ENCODE data around the gene PDZD2.

The PDZD2 gene

GRCh38 chr5:31863991-31864411, 225.1 kb downstream of the PDZD2 start:
- Histone ChIP-seq H3K36me3 (ENCODE audit: insufficient read depth, low read length) (no peaks in the 10 kb centered on the region), H3K27me3 (ENCODE audit: insufficient read depth, low read length) (peaks cover 55% of the 10 kb centered on the region), H2AFZ (ENCODE audit: low read length, unreplicated experiment) (no peak overlapping the region), H3K27ac (ENCODE audit: low read depth, low read length) (no peak overlapping the region), H3K4me1 (ENCODE audit: control insufficient read depth, insufficient read depth, low read length, unreplicated experiment) (no peaks in the 10 kb centered on the region), H3K79me2 (ENCODE audit: control insufficient read depth, insufficient read depth, low read length, unreplicated experiment) (no peaks in the 10 kb centered on the region), H3K4me3 (ENCODE audit: low read depth, low read length) (no peak overlapping the region)

GRCh38 chr5:31866166-31866565, 227.2 kb downstream of the PDZD2 start:
- Histone ChIP-seq H3K4me3 (ENCODE audit: low read depth, low read length) (no peak overlapping the region), H2AFZ (ENCODE audit: low read length, unreplicated experiment) (no peak overlapping the region), H3K36me3 (ENCODE audit: insufficient read depth, low read length) (no peaks in the 10 kb centered on the region), H3K27ac (ENCODE audit: low read depth, low read length) (no peak overlapping the region), H3K4me1 (ENCODE audit: control insufficient read depth, insufficient read depth, low read length, unreplicated experiment) (no peaks in the 10 kb centered on the region), H3K79me2 (ENCODE audit: control insufficient read depth, insufficient read depth, low read length, unreplicated experiment) (no peaks in the 10 kb centered on the region), H3K27me3 (ENCODE audit: insufficient read depth, low read length) (peaks cover 49% of the 10 kb centered on the region)

- Histone ChIP-seq H3K27ac (ENCODE audit: low read depth, low read length) (no peak overlapping the region), H3K4me3 (ENCODE audit: low read depth, low read length) (no peak overlapping the region), H3K79me2 (ENCODE audit: control insufficient read depth, insufficient read depth, low read length, unreplicated experiment) (no peaks in the 10 kb centered on the region), H3K4me1 (ENCODE audit: control insufficient read depth, insufficient read depth, low read length, unreplicated experiment) (no peaks in the 10 kb centered on the region), H3K27me3 (ENCODE audit: insufficient read depth, low read length) (peaks cover 58% of the 10 kb centered on the region), H2AFZ (ENCODE audit: low read length, unreplicated experiment) (no peak overlapping the region), H3K36me3 (ENCODE audit: insufficient read depth, low read length) (no peaks in the 10 kb centered on the region)
Observed at GRCh38 chr5:31867219-31867618, 228.3 kb downstream of the PDZD2 start.

GRCh38 chr5:31880449-31880848, 241.5 kb downstream of the PDZD2 start:
- Histone ChIP-seq H3K79me2 (ENCODE audit: control insufficient read depth, insufficient read depth, low read length, unreplicated experiment) (no peaks in the 10 kb centered on the region), H3K4me1 (ENCODE audit: control insufficient read depth, insufficient read depth, low read length, unreplicated experiment) (no peaks in the 10 kb centered on the region), H3K36me3 (ENCODE audit: insufficient read depth, low read length) (no peaks in the 10 kb centered on the region), H3K4me3 (ENCODE audit: low read depth, low read length) (no peak overlapping the region), H2AFZ (ENCODE audit: low read length, unreplicated experiment) (no peak overlapping the region), H3K27me3 (ENCODE audit: insufficient read depth, low read length) (peaks cover 14% of the 10 kb centered on the region; the same call in 1 of the 2 replicates), H3K27ac (ENCODE audit: low read depth, low read length) (no peak overlapping the region)

- Histone ChIP-seq H3K27ac (ENCODE audit: low read depth, low read length) (no peak overlapping the region), H3K79me2 (ENCODE audit: control insufficient read depth, insufficient read depth, low read length, unreplicated experiment) (no peaks in the 10 kb centered on the region), H3K27me3 (ENCODE audit: insufficient read depth, low read length) (peaks cover 40% of the 10 kb centered on the region), H2AFZ (ENCODE audit: low read length, unreplicated experiment) (no peak overlapping the region), H3K36me3 (ENCODE audit: insufficient read depth, low read length) (no peaks in the 10 kb centered on the region), H3K4me1 (ENCODE audit: control insufficient read depth, insufficient read depth, low read length, unreplicated experiment) (no peaks in the 10 kb centered on the region), H3K4me3 (ENCODE audit: low read depth, low read length) (no peak overlapping the region)
Observed at GRCh38 chr5:31884896-31885295, 246.0 kb downstream of the PDZD2 start.

GRCh38 chr5:31886206-31886605, 247.3 kb downstream of the PDZD2 start:
- no peak overlapping the region for H3K27ac ChIP-seq (ENCODE audit: low read depth, low read length)
- H3K79me2 ChIP-seq (ENCODE audit: control insufficient read depth, insufficient read depth, low read length, unreplicated experiment), result no peaks in the 10 kb centered on the region
- no peak overlapping the region for H2AFZ ChIP-seq (ENCODE audit: low read length, unreplicated experiment)
- no peaks in the 10 kb centered on the region for H3K36me3 ChIP-seq (ENCODE audit: insufficient read depth, low read length)
- peaks cover 38% of the 10 kb centered on the region for H3K27me3 ChIP-seq (ENCODE audit: insufficient read depth, low read length)
- H3K4me1 ChIP-seq (ENCODE audit: control insufficient read depth, insufficient read depth, low read length, unreplicated experiment), result no peaks in the 10 kb centered on the region
- no peak overlapping the region for H3K4me3 ChIP-seq (ENCODE audit: low read depth, low read length)

GRCh38 chr5:31887556-31887955, 248.6 kb downstream of the PDZD2 start:
- H3K27ac ChIP-seq (ENCODE audit: low read depth, low read length), result no peak overlapping the region
- H3K79me2 ChIP-seq (ENCODE audit: control insufficient read depth, insufficient read depth, low read length, unreplicated experiment), result no peaks in the 10 kb centered on the region
- no peaks in the 10 kb centered on the region for H3K36me3 ChIP-seq (ENCODE audit: insufficient read depth, low read length)
- peaks cover 38% of the 10 kb centered on the region for H3K27me3 ChIP-seq (ENCODE audit: insufficient read depth, low read length)
- H3K4me1 ChIP-seq (ENCODE audit: control insufficient read depth, insufficient read depth, low read length, unreplicated experiment), result no peaks in the 10 kb centered on the region
- H2AFZ ChIP-seq (ENCODE audit: low read length, unreplicated experiment), result no peak overlapping the region
- H3K4me3 ChIP-seq (ENCODE audit: low read depth, low read length), result no peak overlapping the region

- Histone ChIP-seq H3K27ac (ENCODE audit: low read depth, low read length) (no peak overlapping the region), H3K4me3 (ENCODE audit: low read depth, low read length) (no peak overlapping the region), H3K36me3 (ENCODE audit: insufficient read depth, low read length) (no peaks in the 10 kb centered on the region), H3K4me1 (ENCODE audit: control insufficient read depth, insufficient read depth, low read length, unreplicated experiment) (no peaks in the 10 kb centered on the region), H3K27me3 (ENCODE audit: insufficient read depth, low read length) (peaks cover 42% of the 10 kb centered on the region), H3K79me2 (ENCODE audit: control insufficient read depth, insufficient read depth, low read length, unreplicated experiment) (no peaks in the 10 kb centered on the region), H2AFZ (ENCODE audit: low read length, unreplicated experiment) (no peak overlapping the region)
Observed at GRCh38 chr5:31888564-31888963, 249.6 kb downstream of the PDZD2 start.

GRCh38 chr5:31889001-31889561, 250.2 kb downstream of the PDZD2 start:
- Histone ChIP-seq H3K79me2 (ENCODE audit: control insufficient read depth, insufficient read depth, low read length, unreplicated experiment) (no peaks in the 10 kb centered on the region), H3K4me3 (ENCODE audit: low read depth, low read length) (no peak overlapping the region), H3K4me1 (ENCODE audit: control insufficient read depth, insufficient read depth, low read length, unreplicated experiment) (no peaks in the 10 kb centered on the region), H3K27ac (ENCODE audit: low read depth, low read length) (no peak overlapping the region), H2AFZ (ENCODE audit: low read length, unreplicated experiment) (no peak overlapping the region), H3K27me3 (ENCODE audit: insufficient read depth, low read length) (peaks cover 42% of the 10 kb centered on the region), H3K36me3 (ENCODE audit: insufficient read depth, low read length) (no peaks in the 10 kb centered on the region)

GRCh38 chr5:31890046-31890445, 251.1 kb downstream of the PDZD2 start:
- Histone ChIP-seq H3K27me3 (ENCODE audit: insufficient read depth, low read length) (peaks cover 38% of the 10 kb centered on the region), H2AFZ (ENCODE audit: low read length, unreplicated experiment) (no peak overlapping the region), H3K27ac (ENCODE audit: low read depth, low read length) (no peak overlapping the region)

GRCh38 chr5:31894141-31894540, 255.2 kb downstream of the PDZD2 start:
- H3K27me3 ChIP-seq (ENCODE audit: insufficient read depth, low read length), result peaks cover 38% of the 10 kb centered on the region
- H3K79me2 ChIP-seq (ENCODE audit: control insufficient read depth, insufficient read depth, low read length, unreplicated experiment), result no peaks in the 10 kb centered on the region
- no peak overlapping the region for H3K27ac ChIP-seq (ENCODE audit: low read depth, low read length)
- H3K4me3 ChIP-seq (ENCODE audit: low read depth, low read length), result no peak overlapping the region
- H3K36me3 ChIP-seq (ENCODE audit: insufficient read depth, low read length), result no peaks in the 10 kb centered on the region
- H3K4me1 ChIP-seq (ENCODE audit: control insufficient read depth, insufficient read depth, low read length, unreplicated experiment), result no peaks in the 10 kb centered on the region
- no peak overlapping the region for H2AFZ ChIP-seq (ENCODE audit: low read length, unreplicated experiment)

More at GRCh38 chr5:31890046-31890445, 251.1 kb downstream of the PDZD2 start:
- no peaks in the 10 kb centered on the region for H3K36me3 ChIP-seq (ENCODE audit: insufficient read depth, low read length)
- no peaks in the 10 kb centered on the region for H3K4me1 ChIP-seq (ENCODE audit: control insufficient read depth, insufficient read depth, low read length, unreplicated experiment)
- no peaks in the 10 kb centered on the region for H3K79me2 ChIP-seq (ENCODE audit: control insufficient read depth, insufficient read depth, low read length, unreplicated experiment)
- no peak overlapping the region for H3K4me3 ChIP-seq (ENCODE audit: low read depth, low read length)

Measured in ACC112 (cell line).